Measurements from ENCODE around the gene STUM.

Gene STUM

GRCh38 chr1:226625326-226625725 lies 76.8 kb downstream of the STUM start:
- DNase-seq (ENCODE audit: low read depth in 1 of 2, low spot score in 1 of 2), result no peak
- TF ChIP-seq JUND (IDR thresholded peaks at IDR 0.05; ENCODE audit: low read depth), result no peak
- in situ Hi-C loops (cut with HindIII; ENCODE audit: low pct_unique_long_range_greater_than_20kb, low sequenced_read_pairs), result no loop called here

- no peak for TF ChIP-seq JUND (IDR thresholded peaks at IDR 0.05; ENCODE audit: low read depth)
- in situ Hi-C loops (cut with HindIII; ENCODE audit: low pct_unique_long_range_greater_than_20kb, low sequenced_read_pairs), result no loop called here
- no peak for DNase-seq (ENCODE audit: low read depth in 1 of 2, low spot score in 1 of 2)
Observed at GRCh38 chr1:226625832-226626576, 77.4 kb downstream of the STUM start.

- DNase-seq (ENCODE audit: low read depth in 1 of 2, low spot score in 1 of 2), result peak; percentile 62 to 77
- no peak for TF ChIP-seq JUND (IDR thresholded peaks at IDR 0.05; ENCODE audit: low read depth)
Observed at GRCh38 chr1:226626577-226626956, 78.0 kb downstream of the STUM start.

GRCh38 chr1:226627050-226627755 lies 78.6 kb downstream of the STUM start:
- no peak for DNase-seq (ENCODE audit: low read depth in 1 of 2, low spot score in 1 of 2)
- TF ChIP-seq JUND (IDR thresholded peaks at IDR 0.05; ENCODE audit: low read depth), result no peak
- in situ Hi-C loops (cut with HindIII; ENCODE audit: low pct_unique_long_range_greater_than_20kb, low sequenced_read_pairs), result no loop called here

More at GRCh38 chr1:226626577-226626956, 78.0 kb downstream of the STUM start:
- in situ Hi-C loops (cut with HindIII; ENCODE audit: low pct_unique_long_range_greater_than_20kb, low sequenced_read_pairs), result no loop called here

- in situ Hi-C loops (cut with HindIII; ENCODE audit: low pct_unique_long_range_greater_than_20kb, low sequenced_read_pairs), result no loop called here
- TF ChIP-seq JUND (IDR thresholded peaks at IDR 0.05; ENCODE audit: low read depth), result no peak
- no peak for DNase-seq (ENCODE audit: low read depth in 1 of 2, low spot score in 1 of 2)
Observed at GRCh38 chr1:226627924-226628611, 79.5 kb downstream of the STUM start.

- DNase-seq (ENCODE audit: low read depth in 1 of 2, low spot score in 1 of 2), result no peak
- no peak for TF ChIP-seq JUND (IDR thresholded peaks at IDR 0.05; ENCODE audit: low read depth)
- in situ Hi-C loops (cut with HindIII; ENCODE audit: low pct_unique_long_range_greater_than_20kb, low sequenced_read_pairs), result no loop called here
Observed at GRCh38 chr1:226628612-226629155, 80.1 kb downstream of the STUM start.

- no peak for DNase-seq (ENCODE audit: low read depth in 1 of 2, low spot score in 1 of 2)
- in situ Hi-C loops (cut with HindIII; ENCODE audit: low pct_unique_long_range_greater_than_20kb, low sequenced_read_pairs), result no loop called here
- no peak for TF ChIP-seq JUND (IDR thresholded peaks at IDR 0.05; ENCODE audit: low read depth)
Observed at GRCh38 chr1:226629210-226629895, 80.8 kb downstream of the STUM start.

- no peak for TF ChIP-seq JUND (IDR thresholded peaks at IDR 0.05; ENCODE audit: low read depth)
- DNase-seq (ENCODE audit: low read depth in 1 of 2, low spot score in 1 of 2), result no peak
- in situ Hi-C loops (cut with HindIII; ENCODE audit: low pct_unique_long_range_greater_than_20kb, low sequenced_read_pairs), result no loop called here
Observed at GRCh38 chr1:226629896-226630550, 81.5 kb downstream of the STUM start.

- TF ChIP-seq JUND (IDR thresholded peaks at IDR 0.05; ENCODE audit: low read depth), result no peak
- DNase-seq (ENCODE audit: low read depth in 1 of 2, low spot score in 1 of 2), result no peak
- in situ Hi-C loops (cut with HindIII; ENCODE audit: low pct_unique_long_range_greater_than_20kb, low sequenced_read_pairs), result no loop called here
Observed at GRCh38 chr1:226630592-226630991, 82.0 kb downstream of the STUM start.

- in situ Hi-C loops (cut with HindIII; ENCODE audit: low pct_unique_long_range_greater_than_20kb, low sequenced_read_pairs), result no loop called here
- DNase-seq (ENCODE audit: low read depth in 1 of 2, low spot score in 1 of 2), result no peak
- TF ChIP-seq JUND (IDR thresholded peaks at IDR 0.05; ENCODE audit: low read depth), result no peak
Observed at GRCh38 chr1:226631229-226632000, 82.9 kb downstream of the STUM start.

GRCh38 chr1:226632169-226632879 lies 83.8 kb downstream of the STUM start:
- no peak for TF ChIP-seq JUND (IDR thresholded peaks at IDR 0.05; ENCODE audit: low read depth)
- DNase-seq (ENCODE audit: low read depth in 1 of 2, low spot score in 1 of 2), result no peak
- in situ Hi-C loops (cut with HindIII; ENCODE audit: low pct_unique_long_range_greater_than_20kb, low sequenced_read_pairs), result no loop called here

All from T47D (cell line).